Psoas muscle (tissue), 8 donors: Measurements from ENCODE around the gene UBE2L3. TPM values are rescaled to one million over a fixed set of nuclear protein-coding genes. Genes with fewer than 3 reads are reported as not detected.

Source experiments
- ATAC-seq, 4 donors: fragments of 200-7000 bp; cut with Tn5 transposase; one replicate each; pipeline ENCODE4 v1.9.1; 2020; ENCODE audit warnings: moderate library complexity in 3 of 4, mild to moderate bottlenecking in 2 of 4
- DNase-seq, 2 donors: peaks; one replicate each; pipeline ENCODE4 v3.0.0-alpha.2; 2020
- H3K27ac ChIP-seq: fragments of 200-600 bp; one replicate; pipeline ENCODE4 v1.8.0; 2022
- H3K27me3 ChIP-seq, 3 donors: fragments of 200-600 bp in 1 of 3; one replicate each; pipeline versions ENCODE4 v1.6.1 to v1.8.0; 2013 to 2022; ENCODE audit warnings: low read length in 2 of 3, mild to moderate bottlenecking in 2 of 3, moderate library complexity in 1 of 3; ENCODE audit not compliant: insufficient read depth in 3 of 3
- H3K36me3 ChIP-seq, 2 donors: fragments of 200-600 bp in 1 of 2; one replicate each; pipeline versions ENCODE4 v1.6.1 to v1.8.0; 2013 to 2022; ENCODE audit warnings: low read depth in 1 of 2, mild to moderate bottlenecking in 1 of 2, moderate library complexity in 1 of 2; ENCODE audit not compliant: insufficient read depth in 1 of 2
- H3K4me1 ChIP-seq: fragments of 200-600 bp; one replicate; pipeline ENCODE4 v1.8.0; 2022
- H3K4me3 ChIP-seq: fragments of 200-600 bp; one replicate; pipeline ENCODE4 v1.8.0; 2022; ENCODE audit warnings: mild to moderate bottlenecking
- H3K9me3 ChIP-seq: fragments of 200-600 bp; one replicate; pipeline ENCODE4 v1.8.0; 2022
- WGBS, 3 donors: extraction: QIAGEN DNeasy Blood & Tissue Kit; methylation state at CpG; one replicate each; pipeline versions ENCODE4 v1.1.6 to v1.1.7; 2013; 5-methylcytosine and 5-hydroxymethylcytosine counted together
- intact Hi-C, 2 donors: fragments of 100-400 bp; cut with DNase I; formaldehyde crosslinking; loops; one replicate each; pipeline versions ENCODE4 v1.11.0 to v1.14.2; 2022
- polyA plus RNA-seq, 3 donors: library from polyadenylated mRNA; stranded (reverse); fragments of 200-250 nt; gene quantifications; one replicate each; pipeline ENCODE4 v1.2.3, GENCODE V29; 2013
- total RNA-seq, 4 donors: library from RNA; stranded (reverse); fragmentation: NEBNext Ultra II Directional in 2 of 4; extraction: Animal tissue kit (Norgen Biotek cat#: 25700) in 2 of 4; gene quantifications; one replicate each; pipeline versions ENCODE4 v1.2.1 to v1.2.4, GENCODE V29; 2021 to 2023
- TF ChIP-seq, protein P1 (sequence below): fragments of 200-600 bp; IDR thresholded peaks from one replicate; pipeline ENCODE4 v1.8.0; 2022; ENCODE audit warnings: antibody characterized with exemption
- donor health status: healthy with polysubstance abuse.
- donor health status: DM: no; HTN: no; CAD: no; lungs with moderate emphysema.
- donor health status: Bipolar disorder and iron deficiency.
- donor health status: healthy.
- donor health status: DM: yes; HTN: yes; CAD: no.
- donor health status: DM: no; HTN: no; CAD: no.
- donor health status: DM: no; HTN: no; CAD: no.
- donor health status: DM: yes; HTN: yes; CAD: no.

The UBE2L3 gene
- total and polyA plus RNA-seq, 7 donors, result 44.9 to 144 (median 56.7) TPM

DNA sequence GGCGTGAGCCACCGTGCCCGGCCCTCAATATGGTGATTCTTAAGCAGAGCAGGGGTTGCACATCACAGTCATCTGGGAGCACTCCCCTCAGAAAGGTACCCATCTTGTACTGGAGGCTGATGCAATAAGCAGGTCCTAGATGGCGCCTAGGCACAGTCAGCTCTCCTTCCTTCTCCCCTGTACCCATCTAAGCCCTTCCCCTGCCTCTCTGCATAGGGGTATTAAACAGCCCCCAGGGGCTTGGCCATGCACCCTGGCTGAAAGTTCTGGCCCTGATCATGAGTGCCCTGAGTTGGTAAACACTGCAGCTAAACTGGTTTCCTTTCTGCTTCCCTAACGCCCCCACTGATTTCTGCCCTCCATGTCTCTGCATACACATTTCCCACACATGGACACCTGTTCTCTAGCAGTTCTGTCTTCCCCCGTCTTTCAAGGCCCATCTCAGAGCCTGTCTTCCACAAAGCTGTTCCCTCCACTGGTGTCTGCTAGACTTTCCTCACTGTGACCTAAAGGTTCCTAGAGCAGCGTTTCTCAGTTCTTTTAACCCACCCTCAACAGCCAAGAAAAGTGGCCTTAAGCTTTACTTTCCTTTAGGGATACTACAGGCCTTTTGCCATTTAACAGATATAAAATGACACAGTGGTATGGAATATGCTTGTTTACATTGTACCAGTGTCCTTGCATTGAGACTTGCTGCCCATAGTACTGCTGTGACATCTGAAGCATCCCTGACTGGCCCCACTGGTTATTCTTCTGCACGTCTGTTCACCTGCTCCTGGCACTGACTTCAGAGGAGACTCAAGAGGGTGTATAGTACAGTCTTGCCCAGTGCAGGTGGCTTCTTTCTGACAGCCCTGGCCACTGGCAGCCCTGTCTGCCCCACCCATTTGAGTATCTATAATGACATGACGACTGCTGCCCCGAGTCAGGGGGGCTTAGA, 15.6 kb downstream of the UBE2L3 start:
- DNase-seq (no peak), ATAC-seq (peak in 3 of 4 donors; percentile 15 to 24 (median 15))
- Histone ChIP-seq H3K4me3 (no peak overlapping the region), H3K4me1 (peaks cover 36% of the 10 kb centered on the region), H3K36me3 (no peaks in the 10 kb centered on the region), H3K9me3 (no peaks in the 10 kb centered on the region), H3K27me3 (no peaks in the 10 kb centered on the region), H3K27ac (no peak overlapping the region)
- WGBS, 3 donors, result 64 to 76% (median 70%) methylated on average over 10 of the region's 10 CpGs
- intact Hi-C loops, result no loop called here
- TF ChIP-seq, protein P1, sequence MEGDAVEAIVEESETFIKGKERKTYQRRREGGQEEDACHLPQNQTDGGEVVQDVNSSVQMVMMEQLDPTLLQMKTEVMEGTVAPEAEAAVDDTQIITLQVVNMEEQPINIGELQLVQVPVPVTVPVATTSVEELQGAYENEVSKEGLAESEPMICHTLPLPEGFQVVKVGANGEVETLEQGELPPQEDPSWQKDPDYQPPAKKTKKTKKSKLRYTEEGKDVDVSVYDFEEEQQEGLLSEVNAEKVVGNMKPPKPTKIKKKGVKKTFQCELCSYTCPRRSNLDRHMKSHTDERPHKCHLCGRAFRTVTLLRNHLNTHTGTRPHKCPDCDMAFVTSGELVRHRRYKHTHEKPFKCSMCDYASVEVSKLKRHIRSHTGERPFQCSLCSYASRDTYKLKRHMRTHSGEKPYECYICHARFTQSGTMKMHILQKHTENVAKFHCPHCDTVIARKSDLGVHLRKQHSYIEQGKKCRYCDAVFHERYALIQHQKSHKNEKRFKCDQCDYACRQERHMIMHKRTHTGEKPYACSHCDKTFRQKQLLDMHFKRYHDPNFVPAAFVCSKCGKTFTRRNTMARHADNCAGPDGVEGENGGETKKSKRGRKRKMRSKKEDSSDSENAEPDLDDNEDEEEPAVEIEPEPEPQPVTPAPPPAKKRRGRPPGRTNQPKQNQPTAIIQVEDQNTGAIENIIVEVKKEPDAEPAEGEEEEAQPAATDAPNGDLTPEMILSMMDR, result no peak

- no peaks in the 10 kb centered on the region for H3K36me3 ChIP-seq
- intact Hi-C loops, result no loop called here
- H3K4me3 ChIP-seq, result no peak overlapping the region
- no peaks in the 10 kb centered on the region for H3K9me3 ChIP-seq
- TF ChIP-seq, protein P1, result no peak
- peaks cover 38% of the 10 kb centered on the region for H3K4me1 ChIP-seq
- no peaks in the 10 kb centered on the region for H3K27me3 ChIP-seq
- 77 to 91% (median 86%) methylated on average over 2 of the region's 2 CpGs for WGBS, 3 donors
- ATAC-seq (no peak), DNase-seq (no peak)
- no peak overlapping the region for H3K27ac ChIP-seq
These were observed 17.9 kb downstream of the UBE2L3 start for GRCh38 chr22:21585389-21585788.

- intact Hi-C loops, result no loop called here
- ATAC-seq, result no peak
- TF ChIP-seq, protein P1, result no peak
- Histone ChIP-seq H3K27me3 (no peaks in the 10 kb centered on the region), H3K27ac (no peak overlapping the region), H3K4me3 (no peak overlapping the region), H3K4me1 (peaks cover 54% of the 10 kb centered on the region), H3K9me3 (no peaks in the 10 kb centered on the region), H3K36me3 (peaks cover 0 to 3% of the 10 kb centered on the region in 2 donors)
- WGBS, 3 donors, result 68 to 76% (median 71%) methylated on average over 4 of the region's 4 CpGs
- no peak for DNase-seq
These were observed 20.5 kb downstream of the UBE2L3 start for GRCh38 chr22:21587803-21588611.

DNA sequence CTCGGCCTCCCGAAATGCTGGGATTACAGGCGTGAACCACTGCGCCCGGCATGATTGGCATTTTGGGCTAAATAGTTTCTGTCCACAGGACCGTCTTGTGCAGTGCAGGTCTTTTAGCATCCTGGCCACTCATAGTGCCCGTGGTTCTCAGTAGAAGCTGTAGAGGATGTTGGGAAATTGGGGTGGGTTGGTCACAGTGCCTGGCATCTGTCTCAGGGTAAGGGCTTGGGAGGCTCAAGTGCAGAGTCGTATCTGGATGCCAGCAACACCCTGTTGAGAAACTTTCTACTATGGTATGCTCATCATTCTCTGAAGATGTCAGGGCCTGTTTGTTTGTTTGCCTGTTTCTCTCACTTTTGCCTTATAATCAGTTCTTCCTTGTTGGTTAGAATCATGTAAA, 21.9 kb downstream of the UBE2L3 start:
- peaks cover 54% of the 10 kb centered on the region for H3K4me1 ChIP-seq
- ATAC-seq (no peak), DNase-seq (no peak)
- no peaks in the 10 kb centered on the region for H3K27me3 ChIP-seq
- H3K27ac ChIP-seq, result no peak overlapping the region
- no peaks in the 10 kb centered on the region for H3K9me3 ChIP-seq
- TF ChIP-seq, protein P1, result no peak
- H3K36me3 ChIP-seq, result peaks cover 4 to 17% of the 10 kb centered on the region in 2 donors
- WGBS, 3 donors, result 82 to 93% (median 84%) methylated on average over 8 of the region's 8 CpGs
- intact Hi-C loops, result no loop called here
- H3K4me3 ChIP-seq, result no peak overlapping the region
